ENCODE measurements around the gene RXRA. TPM values are rescaled to one million over a fixed set of nuclear protein-coding genes. Genes with fewer than 3 reads are reported as not detected.

The RXRA gene
- total RNA-seq, 6 donors from 2014 or later: 43.8 to 92.7 (median 74.1) TPM

DNA sequence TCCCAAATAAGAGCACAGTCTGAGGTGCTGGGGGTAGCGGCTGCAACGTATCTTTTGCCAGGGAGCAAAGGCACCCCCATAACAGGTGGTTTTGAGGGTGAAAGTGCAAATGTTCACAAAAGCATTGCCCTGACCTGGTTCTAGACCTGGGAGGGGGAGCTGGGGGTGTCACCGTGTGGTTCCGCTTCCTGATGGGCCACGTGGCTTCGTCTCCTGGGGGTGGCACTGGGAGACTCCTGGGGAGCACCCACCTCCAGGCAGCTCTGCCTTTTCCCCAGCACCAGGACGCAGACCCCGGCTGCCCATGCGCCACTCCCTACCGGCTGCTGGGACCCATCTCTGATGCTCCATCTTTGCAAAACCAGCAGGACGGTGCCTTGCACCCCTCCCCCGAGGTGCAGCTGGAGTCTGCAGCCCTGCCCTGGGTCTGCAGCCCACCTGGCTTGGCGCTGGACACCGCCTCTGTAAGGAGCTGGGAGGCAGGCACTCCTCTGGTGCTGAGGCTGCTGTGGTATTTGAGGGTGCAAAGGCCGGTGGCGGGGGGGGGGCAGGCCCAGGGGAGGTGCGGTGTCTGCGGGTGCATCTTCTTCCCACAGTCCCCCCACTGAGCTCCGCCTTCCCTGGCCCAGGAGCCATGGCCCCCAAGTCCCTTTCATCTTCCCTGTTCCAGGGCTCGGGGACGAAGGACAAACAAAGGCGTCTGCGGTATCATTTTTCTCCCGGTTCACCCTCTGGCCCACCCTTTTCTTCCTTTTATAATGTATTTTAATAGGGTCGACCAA lies 29.8 kb upstream of the RXRA start:
- no peaks in the 10 kb centered on the region for H3K27me3 ChIP-seq
- no peaks in the 10 kb centered on the region for H3K9me3 ChIP-seq
- WGBS, 2 donors: 79% methylated on average over 25 of the region's 25 CpGs
- DNase-seq (peak in 1 of 2 donors; percentile 52), ATAC-seq (ENCODE audit: low FRiP score in 2 of 2) (no peak)
- TF ChIP-seq CTCF (IDR thresholded peaks at IDR 0.05): no peak
- H3K4me3 ChIP-seq: no peak overlapping the region
- no peak overlapping the region for H3K27ac ChIP-seq
- no peaks in the 10 kb centered on the region for H3K36me3 ChIP-seq
- H3K4me1 ChIP-seq: peaks cover 7 to 14% (median 12%) of the 10 kb centered on the region in 4 donors

- Histone ChIP-seq H3K36me3 (no peaks in the 10 kb centered on the region), H3K9me3 (no peaks in the 10 kb centered on the region), H3K4me3 (no peak overlapping the region), H3K27me3 (no peaks in the 10 kb centered on the region), H3K27ac (no peak overlapping the region), H3K4me1 (peaks cover 7 to 14% (median 12%) of the 10 kb centered on the region in 4 donors)
- no peak for ATAC-seq (ENCODE audit: low FRiP score in 2 of 2)
- 86 to 92% methylated on average over 5 to 14 of the region's 14 CpGs for WGBS, 2 donors
- TF ChIP-seq CTCF (IDR thresholded peaks at IDR 0.05) (no peak), POLR2A (IDR thresholded peaks at IDR 0.05) (no peak), EP300 (IDR thresholded peaks at IDR 0.05) (no peak), POLR2AphosphoS5 (IDR thresholded peaks at IDR 0.05) (no peak)
- DNase-seq: peak in 1 of 2 donors; percentile 72
Observed at GRCh38 chr9:134297083-134297410, 29.2 kb upstream of the RXRA start.

DNA sequence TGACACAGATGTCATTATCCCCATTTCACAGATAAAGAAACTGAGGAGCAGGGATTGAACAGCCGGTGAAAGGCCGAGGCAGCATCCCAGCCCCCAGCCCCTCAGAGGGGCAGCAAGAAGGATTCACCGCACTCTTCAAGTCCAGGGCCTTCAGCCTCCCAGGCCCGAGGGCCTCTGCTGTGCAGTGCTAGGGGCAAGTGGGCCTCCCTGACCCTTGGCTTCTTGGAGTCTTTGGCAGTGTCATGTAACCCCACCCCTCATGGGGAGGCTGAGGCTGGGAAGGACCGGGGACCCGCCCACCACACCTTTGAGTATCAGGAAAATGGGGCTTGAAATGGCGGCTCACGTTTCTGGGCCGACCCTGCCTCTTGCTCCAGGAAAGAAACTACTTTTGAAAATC lies 28.7 kb upstream of the RXRA start:
- Histone ChIP-seq H3K9me3 (no peaks in the 10 kb centered on the region), H3K27me3 (no peaks in the 10 kb centered on the region), H3K4me1 (peaks cover 7 to 14% (median 12%) of the 10 kb centered on the region in 4 donors), H3K36me3 (no peaks in the 10 kb centered on the region), H3K4me3 (no peak overlapping the region), H3K27ac (no peak overlapping the region)
- no peak for ATAC-seq (ENCODE audit: low FRiP score in 2 of 2)
- DNase-seq: peak in 1 of 2 donors; percentile 35
- WGBS, 2 donors: 94 to 95% methylated on average over 5 to 9 of the region's 9 CpGs
- TF ChIP-seq POLR2AphosphoS5 (IDR thresholded peaks at IDR 0.05): no peak
- no peak for TF ChIP-seq CTCF (IDR thresholded peaks at IDR 0.05)
- TF ChIP-seq EP300 (IDR thresholded peaks at IDR 0.05): no peak
- TF ChIP-seq POLR2A (IDR thresholded peaks at IDR 0.05): no peak

- H3K4me1 ChIP-seq: peaks cover 7 to 14% (median 12%) of the 10 kb centered on the region in 4 donors
- no peak for ATAC-seq (ENCODE audit: low FRiP score in 2 of 2)
- no peaks in the 10 kb centered on the region for H3K27me3 ChIP-seq
- no peak for TF ChIP-seq POLR2A (IDR thresholded peaks at IDR 0.05)
- no peak for TF ChIP-seq EP300 (IDR thresholded peaks at IDR 0.05)
- no peak for TF ChIP-seq CTCF (IDR thresholded peaks at IDR 0.05)
- TF ChIP-seq POLR2AphosphoS5 (IDR thresholded peaks at IDR 0.05): no peak
- H3K27ac ChIP-seq: no peak overlapping the region
- no peaks in the 10 kb centered on the region for H3K9me3 ChIP-seq
- DNase-seq: no peak
- H3K36me3 ChIP-seq: no peaks in the 10 kb centered on the region
- no peak overlapping the region for H3K4me3 ChIP-seq
- 96 to 97% methylated on average over 6 of the region's 6 CpGs for WGBS, 2 donors
Observed at GRCh38 chr9:134298000-134298399, 28.3 kb upstream of the RXRA start.

GRCh38 chr9:134299068-134299467 lies 27.2 kb upstream of the RXRA start:
- no peak overlapping the region for H3K4me3 ChIP-seq
- 91 to 92% methylated on average over 5 of the region's 5 CpGs for WGBS, 2 donors
- no peaks in the 10 kb centered on the region for H3K9me3 ChIP-seq
- no peaks in the 10 kb centered on the region for H3K27me3 ChIP-seq
- DNase-seq (no peak), ATAC-seq (ENCODE audit: low FRiP score in 2 of 2) (no peak)
- H3K27ac ChIP-seq: no peak overlapping the region
- no peak for TF ChIP-seq POLR2A (IDR thresholded peaks at IDR 0.05)
- no peak for TF ChIP-seq CTCF (IDR thresholded peaks at IDR 0.05)
- no peak for TF ChIP-seq POLR2AphosphoS5 (IDR thresholded peaks at IDR 0.05)
- no peaks in the 10 kb centered on the region for H3K36me3 ChIP-seq
- peaks cover under 1 to 5% (median 4%) of the 10 kb centered on the region in 4 donors for H3K4me1 ChIP-seq

Data from upper lobe of left lung (tissue), 6 donors.